HCT116 (cell line): Measurements from ENCODE around the gene RTKN2.

Source experiments
- CTCF ChIP-seq, 3 experiments: fragments of 200-600 bp in 1 of 3; sonication (generic) in 1 of 3; IDR thresholded peaks in 2 of 3; conservative IDR thresholded peaks in 1 of 3; 2 replicates each; pipeline ENCODE4 v1.5.1; 2012 to 2017; ENCODE audit warnings: low read depth in 2 of 3, low read length in 2 of 3, antibody characterized with exemption in 1 of 3, borderline replicate concordance in 1 of 3, control low read depth in 1 of 3, mild to moderate bottlenecking in 1 of 3, mixed read lengths in 1 of 3, mixed run types in 1 of 3, moderate library complexity in 1 of 3; ENCODE audit not compliant: insufficient read depth in 1 of 3
- ELF1 ChIP-seq: IDR thresholded peaks from 2 replicates; pipeline ENCODE4 v1.6.1; 2012; ENCODE audit warnings: low read depth, borderline replicate concordance
- EZH2 ChIP-seq: fragments of 200-600 bp; sonication (generic); IDR thresholded peaks from 2 replicates; pipeline ENCODE4 v1.6.1; 2017; ENCODE audit warnings: antibody characterized with exemption, mixed run types
- EZH2phosphoT487 ChIP-seq: fragments of 200-600 bp; IDR thresholded peaks from 2 replicates; pipeline ENCODE4 v1.6.1; 2018; ENCODE audit warnings: antibody characterized with exemption, borderline replicate concordance
- JUND ChIP-seq: IDR thresholded peaks from 2 replicates; pipeline ENCODE4 v1.6.1; 2012
- POLR2A ChIP-seq: IDR thresholded peaks from 2 replicates; pipeline ENCODE4 v1.7.0; 2011; ENCODE audit warnings: borderline replicate concordance; ENCODE audit not compliant: insufficient read depth, insufficient read length; ENCODE audit errors: extremely low read depth
- RAD21 ChIP-seq: IDR thresholded peaks from 2 replicates; pipeline ENCODE4 v1.6.1; 2012; ENCODE audit warnings: low read depth, mild to moderate bottlenecking
- REST ChIP-seq: IDR thresholded peaks from 2 replicates; pipeline ENCODE4 v1.6.1; 2012; ENCODE audit warnings: low read depth
- SIN3A ChIP-seq: IDR thresholded peaks from 2 replicates; pipeline ENCODE4 v1.6.1; 2012; ENCODE audit warnings: low read depth
- ZFX ChIP-seq: fragments of 450-650 bp; IDR thresholded peaks from 2 replicates; pipeline ENCODE4 v1.6.1; 2017

GRCh38 chr10:62171791-62172190, 96.9 kb downstream of the RTKN2 start:
- TF ChIP-seq POLR2A, result no peak
- no peak for TF ChIP-seq EZH2
- no peak for TF ChIP-seq EZH2phosphoT487
- TF ChIP-seq CTCF (IDR thresholded peaks at IDR 0.05 in 2 of 3, conservative IDR thresholded peaks at IDR 0.05 in 1 of 3; ENCODE audit: borderline replicate concordance in 1 of 3, insufficient read depth in 1 of 3, low read depth in 2 of 3, low read length in 2 of 3), result no peak
- no peak for TF ChIP-seq ZFX
- TF ChIP-seq JUND, result no peak
- no peak for TF ChIP-seq SIN3A
- TF ChIP-seq REST, result no peak
- TF ChIP-seq RAD21, result no peak
- TF ChIP-seq ELF1, result no peak
